ENCODE results near the gene DNPH1. TPM values are rescaled to one million over a fixed set of nuclear protein-coding genes. Genes with fewer than 3 reads are reported as not detected.

DNPH1 gene
- total and polyA plus RNA-seq, 11 donors: 18.9 to 63.7 (median 29.7) TPM

DNA sequence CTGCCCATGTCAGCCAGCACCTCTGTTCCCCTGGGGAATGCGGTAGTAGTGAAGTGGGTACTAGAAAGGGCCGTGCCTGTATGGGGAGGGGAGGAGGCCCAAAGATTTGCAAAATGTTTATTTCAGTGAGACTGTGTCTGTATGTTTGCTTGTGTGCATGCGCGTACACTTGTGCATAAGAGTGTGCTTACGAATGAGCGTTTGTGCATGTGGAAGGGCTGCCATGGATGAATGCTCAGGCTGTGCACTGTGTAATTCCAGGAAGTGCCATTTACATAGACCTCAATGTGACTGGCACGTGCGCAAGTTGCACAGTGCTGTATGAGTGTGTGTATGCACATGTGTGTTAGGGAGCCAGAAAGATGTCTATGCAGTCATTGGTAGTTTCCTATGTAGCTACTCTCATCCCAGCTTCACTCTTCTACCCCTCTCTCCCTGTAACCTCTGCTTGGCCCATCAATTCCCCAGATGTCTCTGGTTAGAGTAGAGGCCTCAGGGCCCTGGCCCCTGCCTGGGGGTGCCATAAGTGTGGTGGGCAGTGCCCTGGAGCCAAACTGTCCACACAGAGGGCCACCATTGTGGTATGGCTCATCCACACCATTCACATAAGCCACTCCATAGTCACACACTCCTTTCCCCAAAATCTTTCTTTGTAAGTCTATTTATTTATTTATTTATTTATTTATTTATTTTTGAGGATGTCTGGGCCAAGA, 42.0 kb upstream of the DNPH1 start:
- no peaks in the 10 kb centered on the region for H3K9me3 ChIP-seq
- DNase-seq (no peak), ATAC-seq (no peak)
- intact Hi-C loops (cut with DNase I): no loop called here
- peaks cover 0 to 45% (median 26%) of the 10 kb centered on the region in 12 donors for H3K4me1 ChIP-seq
- no peaks in the 10 kb centered on the region for H3K36me3 ChIP-seq
- TF ChIP-seq, protein P1, sequence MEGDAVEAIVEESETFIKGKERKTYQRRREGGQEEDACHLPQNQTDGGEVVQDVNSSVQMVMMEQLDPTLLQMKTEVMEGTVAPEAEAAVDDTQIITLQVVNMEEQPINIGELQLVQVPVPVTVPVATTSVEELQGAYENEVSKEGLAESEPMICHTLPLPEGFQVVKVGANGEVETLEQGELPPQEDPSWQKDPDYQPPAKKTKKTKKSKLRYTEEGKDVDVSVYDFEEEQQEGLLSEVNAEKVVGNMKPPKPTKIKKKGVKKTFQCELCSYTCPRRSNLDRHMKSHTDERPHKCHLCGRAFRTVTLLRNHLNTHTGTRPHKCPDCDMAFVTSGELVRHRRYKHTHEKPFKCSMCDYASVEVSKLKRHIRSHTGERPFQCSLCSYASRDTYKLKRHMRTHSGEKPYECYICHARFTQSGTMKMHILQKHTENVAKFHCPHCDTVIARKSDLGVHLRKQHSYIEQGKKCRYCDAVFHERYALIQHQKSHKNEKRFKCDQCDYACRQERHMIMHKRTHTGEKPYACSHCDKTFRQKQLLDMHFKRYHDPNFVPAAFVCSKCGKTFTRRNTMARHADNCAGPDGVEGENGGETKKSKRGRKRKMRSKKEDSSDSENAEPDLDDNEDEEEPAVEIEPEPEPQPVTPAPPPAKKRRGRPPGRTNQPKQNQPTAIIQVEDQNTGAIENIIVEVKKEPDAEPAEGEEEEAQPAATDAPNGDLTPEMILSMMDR (IDR thresholded peaks at IDR 0.05): no peak
- TF ChIP-seq POLR2A (IDR thresholded peaks at IDR 0.05): no peak
- 78 to 81% (median 80%) methylated on average over 8 of the region's 8 CpGs for WGBS, 4 donors
- H3K27ac ChIP-seq: peak overlapping the region in 2 of 12 donors; percentile 64 to 85
- peaks cover 0 to 42% (median 13%) of the 10 kb centered on the region in 9 donors for H3K27me3 ChIP-seq
- no peak overlapping the region for H3K4me3 ChIP-seq

DNA sequence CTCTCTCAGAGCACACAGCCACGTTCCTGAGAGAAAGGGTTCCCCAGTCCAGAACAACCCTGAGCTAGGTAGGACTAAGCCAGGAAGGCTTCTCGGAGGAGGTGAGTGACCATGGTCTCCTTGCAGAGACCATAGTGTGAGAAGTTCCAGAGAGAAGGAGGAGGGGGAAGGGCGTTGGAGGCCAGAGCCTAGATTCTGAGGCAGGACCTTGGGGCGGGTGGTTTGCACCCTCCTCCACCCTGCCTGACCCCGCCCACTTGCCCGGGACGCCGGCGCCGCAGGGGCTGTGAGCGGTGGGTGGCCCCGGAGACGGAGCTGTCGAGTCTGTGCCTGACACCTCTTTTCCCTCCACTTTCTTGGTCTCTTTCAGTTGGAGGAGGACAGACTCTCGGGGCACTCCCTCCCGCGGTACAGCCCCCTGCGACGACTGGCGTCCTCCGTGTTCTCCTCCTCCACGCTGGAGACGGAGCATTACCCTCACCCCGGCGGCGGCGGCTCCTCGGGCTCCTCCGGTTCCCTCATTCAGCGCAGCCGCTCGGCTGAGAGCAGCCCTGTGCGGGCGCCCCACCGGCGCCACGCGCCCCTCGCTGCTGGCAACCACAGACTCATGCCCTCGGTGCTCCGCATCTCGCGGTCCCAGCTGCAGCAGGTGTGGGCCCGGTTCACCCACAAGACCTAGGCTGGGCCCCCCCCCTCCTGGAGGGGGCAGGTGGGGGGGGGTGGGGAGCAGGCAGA, 40.2 kb upstream of the DNPH1 start:
- WGBS, 4 donors: 5 to 10% (median 8%) methylated on average over 18 to 44 of the region's 44 CpGs
- Histone ChIP-seq H3K4me3 (peak overlapping the region in 10 of 12 donors; percentile 24 to 51 (median 34)), H3K27me3 (peaks cover 0 to 25% (median 4%) of the 10 kb centered on the region in 9 donors), H3K27ac (peak overlapping the region in 11 of 12 donors; percentile 61 to 90 (median 74)), H3K9me3 (no peaks in the 10 kb centered on the region), H3K4me1 (peaks cover 0 to 35% (median 24%) of the 10 kb centered on the region in 12 donors), H3K36me3 (no peaks in the 10 kb centered on the region)
- DNase-seq: peak in 3 of 5 donors; percentile 50 to 74 (median 60)
- TF ChIP-seq, protein P1 (IDR thresholded peaks at IDR 0.05): no peak
- TF ChIP-seq POLR2A (IDR thresholded peaks at IDR 0.05): no peak
- intact Hi-C loops (cut with DNase I): loop anchor here in 5 of 10 donors (2.0 to 10.0 kb wide), 6 partner anchors 59 to 238 kb away; no protein-coding TSS in a partner anchor
- ATAC-seq: peak in 3 of 4 donors; percentile 20 to 52 (median 26)

DNA sequence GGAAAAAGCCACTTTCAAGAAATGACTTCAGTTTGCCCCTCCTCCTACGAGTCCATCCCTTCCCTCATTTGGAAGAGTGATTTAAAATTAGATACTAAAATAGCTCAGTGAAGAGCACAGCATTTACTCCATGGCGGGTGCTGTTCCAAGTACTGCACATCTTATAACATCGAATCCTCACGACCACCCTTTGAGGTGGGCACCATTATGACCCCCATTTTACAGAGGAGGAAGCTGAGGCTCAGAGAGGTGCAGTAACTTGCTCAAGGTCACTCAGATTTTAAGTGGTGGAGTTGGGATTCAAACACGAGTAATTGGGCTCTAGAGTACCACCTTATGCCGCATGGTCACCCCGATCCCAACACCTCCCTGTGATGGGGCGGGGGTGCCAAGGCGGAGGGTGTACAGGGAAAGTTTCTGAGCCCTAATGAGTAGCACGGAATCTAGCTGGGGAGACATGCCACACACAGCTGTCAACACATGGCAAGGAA, 39.5 kb upstream of the DNPH1 start:
- DNase-seq (peak in 1 of 5 donors; percentile 28), ATAC-seq (no peak)
- H3K4me1 ChIP-seq: peaks cover 0 to 35% (median 24%) of the 10 kb centered on the region in 12 donors
- no peaks in the 10 kb centered on the region for H3K36me3 ChIP-seq
- H3K27me3 ChIP-seq: peaks cover 0 to 20% (median 0%) of the 10 kb centered on the region in 9 donors
- H3K4me3 ChIP-seq: peak overlapping the region in 3 of 12 donors; percentile 25 to 51 (median 41)
- H3K9me3 ChIP-seq: no peaks in the 10 kb centered on the region
- TF ChIP-seq POLR2A (IDR thresholded peaks at IDR 0.05): no peak
- peak overlapping the region in 11 of 12 donors; percentile 61 to 90 (median 74) for H3K27ac ChIP-seq
- WGBS, 4 donors: 57 to 68% (median 62%) methylated on average over 10 of the region's 10 CpGs
- intact Hi-C loops (cut with DNase I): loop anchor here in 5 of 10 donors (2.0 to 10.0 kb wide), 6 partner anchors 60 to 238 kb away; no protein-coding TSS in a partner anchor

DNA sequence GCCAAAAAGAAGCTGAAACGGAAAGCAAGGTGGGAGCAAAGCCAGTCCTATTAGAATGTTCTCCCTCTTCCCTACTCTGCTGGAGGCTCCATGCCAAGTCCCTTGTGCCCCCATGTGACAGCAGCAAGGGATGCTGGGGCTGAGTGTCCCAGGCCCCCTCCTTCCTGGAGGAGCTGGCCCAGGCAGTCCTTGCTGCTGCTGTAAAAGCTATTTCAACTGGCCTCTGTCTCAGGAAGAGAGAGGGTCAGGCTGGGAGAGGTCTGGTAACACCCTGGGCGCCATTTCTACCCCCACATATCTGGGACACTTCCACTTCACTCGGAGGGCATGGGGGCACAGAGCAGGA, 39.0 kb upstream of the DNPH1 start:
- peak overlapping the region in 11 of 12 donors; percentile 61 to 90 (median 74) for H3K27ac ChIP-seq
- TF ChIP-seq, protein P1 (IDR thresholded peaks at IDR 0.05): no peak
- TF ChIP-seq POLR2A (IDR thresholded peaks at IDR 0.05): no peak
- ATAC-seq (peak; percentile 52 to 82 (median 67)), DNase-seq (peak; percentile 71 to 79 (median 75))
- H3K36me3 ChIP-seq: no peaks in the 10 kb centered on the region
- peaks cover 0 to 20% (median 0%) of the 10 kb centered on the region in 9 donors for H3K27me3 ChIP-seq
- WGBS, 4 donors: 17 to 37% (median 35%) methylated on average over 1 to 3 of the region's 3 CpGs
- H3K4me1 ChIP-seq: peaks cover 0 to 35% (median 24%) of the 10 kb centered on the region in 12 donors
- intact Hi-C loops (cut with DNase I): loop anchor here in 5 of 10 donors (2.0 to 10.0 kb wide), 6 partner anchors 60 to 239 kb away; no protein-coding TSS in a partner anchor
- no peak overlapping the region for H3K4me3 ChIP-seq
- no peaks in the 10 kb centered on the region for H3K9me3 ChIP-seq
